ENCODE results near the gene ABCB11.
"Not testable (repeated sequence)": the region's sequence is repeated elsewhere in the genome, so short reads cannot be mapped to it uniquely, and the experiment has no call there.

Gene ABCB11

GRCh38 chr2:168890006-168890782, 140.9 kb downstream of the ABCB11 start, which contains the start of gene SPC25:
Gene SPC25, minus strand, starts transcription at chr2:168890430. Its CDS starts 911 bp downstream, at chr2:168889519.
- DNase-seq (ENCODE audit: low spot score) = peak; percentile 96

GRCh38 chr2:168889635-168890005, 141.5 kb downstream of the ABCB11 start:
- DNase-seq (ENCODE audit: low spot score) = peak; percentile 39

GRCh38 chr2:168884975-168885374, 146.1 kb downstream of the ABCB11 start:
- peak; percentile 76 for DNase-seq (ENCODE audit: low spot score)

GRCh38 chr2:168882163-168882562, 149.0 kb downstream of the ABCB11 start:
- not testable (repeated sequence) for DNase-seq (ENCODE audit: low spot score)

- DNase-seq (ENCODE audit: low spot score) = no peak
Measured at GRCh38 chr2:168874368-168875054, 156.6 kb downstream of the ABCB11 start.

- DNase-seq (ENCODE audit: low spot score) = not testable (repeated sequence)
Measured at GRCh38 chr2:168870824-168871223, 160.3 kb downstream of the ABCB11 start.
